ENCODE measurements around the gene CTBP1.

Gene CTBP1

DNA sequence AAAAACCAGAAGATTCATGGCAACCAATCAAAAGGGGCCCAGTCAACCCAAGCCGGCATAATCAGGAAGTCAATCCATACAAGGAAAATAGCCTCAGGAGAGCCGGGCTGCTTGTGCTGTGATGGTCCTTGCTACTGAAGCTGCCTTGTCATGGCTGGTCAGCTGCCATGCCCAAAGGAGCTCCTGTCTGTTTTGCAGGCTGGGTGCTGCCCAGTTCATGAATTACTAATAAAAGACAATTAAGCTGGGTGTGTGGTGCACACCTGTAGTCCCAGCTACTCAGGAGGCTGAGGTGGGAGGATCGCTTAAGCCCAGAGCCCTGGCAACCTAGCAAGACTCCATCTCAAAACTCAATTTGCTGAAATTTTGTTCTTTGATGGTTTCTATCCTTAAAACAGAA lies 16.0 kb upstream of the CTBP1 start:
- H3K4me1 ChIP-seq (ENCODE audit: control insufficient read depth, insufficient read depth, low read depth, low read length), result no peaks in the 10 kb centered on the region
- H2AK5ac ChIP-seq (ENCODE audit: low read length, severe bottlenecking), result no peak overlapping the region
- no peak overlapping the region for H4K8ac ChIP-seq (ENCODE audit: low read length)
- no peak overlapping the region for H4K91ac ChIP-seq (ENCODE audit: low read length)
- H3K14ac ChIP-seq (ENCODE audit: low read length in 2 of 2), result no peak overlapping the region
- H3K4me3 ChIP-seq (ENCODE audit: insufficient read depth in 1 of 2, low read depth in 1 of 2, low read length in 2 of 2), result no peak overlapping the region
- peaks cover 14% of the 10 kb centered on the region for H3K9me3 ChIP-seq (ENCODE audit: control insufficient read depth, low read length)
- H2AFZ ChIP-seq (ENCODE audit: low read depth, low read length), result no peak overlapping the region
- H2BK5ac ChIP-seq (ENCODE audit: low read depth, low read length, poor library complexity, severe bottlenecking), result no peak overlapping the region
- no peak overlapping the region for H2BK120ac ChIP-seq (ENCODE audit: low read depth, low read length)
- no peaks in the 10 kb centered on the region for H3K79me1 ChIP-seq (replicated peaks; ENCODE audit: low read length, poor library complexity, severe bottlenecking)
- H3K4me2 ChIP-seq (ENCODE audit: low read length, poor library complexity, severe bottlenecking), result no peak overlapping the region
- H2BK12ac ChIP-seq (ENCODE audit: low read length in 2 of 2), result no peak overlapping the region
- WGBS, result 95% methylated on average over 3 of the region's 3 CpGs
- no peak overlapping the region for H3K9ac ChIP-seq (ENCODE audit: low read length)
- no peaks in the 10 kb centered on the region for H3K27me3 ChIP-seq (ENCODE audit: control insufficient read depth in 1 of 2, insufficient read depth in 1 of 2, low read length in 2 of 2)
- H3K4ac ChIP-seq (ENCODE audit: low read depth in 1 of 2, low read length in 2 of 2), result no peak overlapping the region
- no peak for DNase-seq
- no peak overlapping the region for H3K18ac ChIP-seq (ENCODE audit: low read depth in 1 of 2, low read length in 2 of 2)
- H3K27ac ChIP-seq (ENCODE audit: low read length, poor library complexity, severe bottlenecking), result no peak overlapping the region
- peaks cover 3% of the 10 kb centered on the region in 2 experiments for H3K36me3 ChIP-seq (ENCODE audit: control insufficient read depth in 1 of 2, insufficient read depth in 2 of 2, low read depth in 1 of 2, low read length in 2 of 2)
- H3K23ac ChIP-seq (ENCODE audit: low read length in 2 of 2), result no peak overlapping the region
- no peak overlapping the region for H2BK15ac ChIP-seq (ENCODE audit: low read depth, poor library complexity, severe bottlenecking)

DNA sequence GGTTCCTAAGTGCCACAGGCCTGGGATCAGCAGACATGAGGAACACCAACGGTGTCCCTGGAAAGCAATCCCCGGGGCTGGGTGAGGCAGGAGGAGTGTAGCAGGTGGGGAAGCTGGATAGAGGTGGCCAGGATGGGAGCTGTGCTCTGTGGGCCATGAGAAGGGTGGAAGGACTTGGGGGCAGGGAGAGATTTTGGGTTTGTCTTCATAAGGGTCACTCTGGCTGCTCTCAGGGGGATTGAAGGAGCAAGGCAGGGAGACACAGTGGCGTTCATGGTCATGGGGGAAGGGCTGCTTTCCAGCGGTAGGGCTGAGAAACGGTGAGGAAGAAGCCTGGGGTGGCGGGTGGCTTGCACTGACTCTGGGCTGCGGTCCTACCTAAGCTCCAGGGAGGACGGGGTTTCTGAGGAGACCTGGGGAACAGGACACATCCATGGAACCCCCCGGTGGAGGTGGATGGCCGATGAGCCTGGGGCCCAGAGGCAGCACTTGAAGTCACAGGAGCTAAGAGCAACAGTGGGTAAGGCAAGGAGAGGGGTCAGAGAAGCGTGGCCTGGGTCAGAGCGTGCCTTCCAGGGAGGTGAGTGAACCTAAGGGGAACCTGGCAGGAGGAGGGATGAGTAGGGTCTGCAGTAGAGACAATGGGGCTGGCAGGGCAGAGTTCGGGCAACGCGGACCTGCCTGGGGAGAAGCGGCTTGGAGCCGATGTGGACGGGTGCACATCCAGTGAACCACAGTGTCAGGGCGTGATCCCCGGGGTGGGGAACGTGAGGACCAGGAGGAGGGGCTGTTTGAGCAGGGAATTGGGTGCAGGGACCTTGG lies 12.4 kb upstream of the CTBP1 start:
- Histone ChIP-seq H3K27ac (ENCODE audit: low read length, poor library complexity, severe bottlenecking) (no peak overlapping the region), H3K9me3 (ENCODE audit: control insufficient read depth, low read length) (peaks cover 21% of the 10 kb centered on the region), H4K91ac (ENCODE audit: low read length) (no peak overlapping the region), H2AK5ac (ENCODE audit: low read length, severe bottlenecking) (no peak overlapping the region), H3K4me3 (ENCODE audit: insufficient read depth in 1 of 2, low read depth in 1 of 2, low read length in 2 of 2) (no peak overlapping the region), H2AFZ (ENCODE audit: low read depth, low read length) (no peak overlapping the region), H3K4me2 (ENCODE audit: low read length, poor library complexity, severe bottlenecking) (no peak overlapping the region), H3K23ac (ENCODE audit: low read length in 2 of 2) (no peak overlapping the region), H3K18ac (ENCODE audit: low read depth in 1 of 2, low read length in 2 of 2) (no peak overlapping the region), H2BK5ac (ENCODE audit: low read depth, low read length, poor library complexity, severe bottlenecking) (no peak overlapping the region), H2BK15ac (ENCODE audit: low read depth, poor library complexity, severe bottlenecking) (no peak overlapping the region), H3K79me1 (replicated peaks; ENCODE audit: low read length, poor library complexity, severe bottlenecking) (no peaks in the 10 kb centered on the region), H3K9ac (ENCODE audit: low read length) (no peak overlapping the region), H3K4me1 (ENCODE audit: control insufficient read depth, insufficient read depth, low read depth, low read length) (no peaks in the 10 kb centered on the region), H4K8ac (ENCODE audit: low read length) (no peak overlapping the region), H2BK12ac (ENCODE audit: low read length in 2 of 2) (no peak overlapping the region), H3K36me3 (ENCODE audit: control insufficient read depth in 1 of 2, insufficient read depth in 2 of 2, low read depth in 1 of 2, low read length in 2 of 2) (peaks cover under 1 to 3% of the 10 kb centered on the region in 2 experiments), H3K4ac (ENCODE audit: low read depth in 1 of 2, low read length in 2 of 2) (no peak overlapping the region), H2BK120ac (ENCODE audit: low read depth, low read length) (no peak overlapping the region), H3K27me3 (ENCODE audit: control insufficient read depth in 1 of 2, insufficient read depth in 1 of 2, low read length in 2 of 2) (no peaks in the 10 kb centered on the region), H3K14ac (ENCODE audit: low read length in 2 of 2) (no peak overlapping the region)
- no peak for DNase-seq
- 93% methylated on average over 21 of the region's 21 CpGs for WGBS

DNA sequence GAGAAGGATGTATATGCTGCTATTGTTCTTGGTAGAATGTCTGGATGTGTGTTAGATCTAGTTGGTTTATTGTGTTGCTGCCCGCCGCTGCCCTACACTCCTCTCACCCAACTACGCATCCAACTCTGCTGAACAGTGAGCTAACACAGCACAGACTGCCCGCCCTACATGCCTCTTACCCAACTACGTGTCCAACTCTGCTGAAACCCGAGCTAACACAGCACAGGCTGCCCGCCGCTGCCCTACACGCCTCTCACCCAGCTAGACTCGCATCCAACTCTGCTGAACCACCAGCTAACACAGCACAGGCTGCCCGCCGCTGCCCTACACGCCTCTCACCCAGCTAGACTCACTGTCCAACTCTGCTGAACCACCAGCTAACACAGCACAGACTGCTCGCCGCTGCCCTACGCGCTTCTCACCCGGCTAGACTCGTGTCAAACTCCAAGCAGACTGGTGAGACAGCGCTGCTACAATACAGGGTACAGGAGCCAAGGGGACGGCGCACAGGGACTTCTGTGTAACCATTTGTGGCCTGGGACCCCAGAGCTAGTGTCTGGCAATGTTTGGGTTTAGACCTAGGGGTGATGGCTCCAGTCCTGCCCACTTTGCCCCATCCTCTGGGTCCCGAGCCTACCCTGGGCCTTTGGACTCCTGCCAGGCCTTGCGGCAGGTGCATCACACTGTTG lies 11.6 kb upstream of the CTBP1 start:
- Histone ChIP-seq H4K91ac (ENCODE audit: low read length) (no peak overlapping the region), H3K14ac (ENCODE audit: low read length in 2 of 2) (no peak overlapping the region), H3K27ac (ENCODE audit: low read length, poor library complexity, severe bottlenecking) (no peak overlapping the region), H3K18ac (ENCODE audit: low read depth in 1 of 2, low read length in 2 of 2) (no peak overlapping the region), H4K8ac (ENCODE audit: low read length) (no peak overlapping the region), H2BK12ac (ENCODE audit: low read length in 2 of 2) (no peak overlapping the region), H3K4me1 (ENCODE audit: control insufficient read depth, insufficient read depth, low read depth, low read length) (no peaks in the 10 kb centered on the region), H2BK120ac (ENCODE audit: low read depth, low read length) (no peak overlapping the region), H2AK5ac (ENCODE audit: low read length, severe bottlenecking) (no peak overlapping the region), H3K9me3 (ENCODE audit: control insufficient read depth, low read length) (peaks cover 28% of the 10 kb centered on the region), H2BK15ac (ENCODE audit: low read depth, poor library complexity, severe bottlenecking) (no peak overlapping the region), H3K79me1 (replicated peaks; ENCODE audit: low read length, poor library complexity, severe bottlenecking) (no peaks in the 10 kb centered on the region), H3K4ac (ENCODE audit: low read depth in 1 of 2, low read length in 2 of 2) (no peak overlapping the region), H3K36me3 (ENCODE audit: control insufficient read depth in 1 of 2, insufficient read depth in 2 of 2, low read depth in 1 of 2, low read length in 2 of 2) (peaks cover 0 to 3% of the 10 kb centered on the region in 2 experiments), H3K4me2 (ENCODE audit: low read length, poor library complexity, severe bottlenecking) (no peak overlapping the region), H3K4me3 (ENCODE audit: insufficient read depth in 1 of 2, low read depth in 1 of 2, low read length in 2 of 2) (no peak overlapping the region), H3K23ac (ENCODE audit: low read length in 2 of 2) (no peak overlapping the region), H3K9ac (ENCODE audit: low read length) (no peak overlapping the region), H2AFZ (ENCODE audit: low read depth, low read length) (no peak overlapping the region), H2BK5ac (ENCODE audit: low read depth, low read length, poor library complexity, severe bottlenecking) (no peak overlapping the region), H3K27me3 (ENCODE audit: control insufficient read depth in 1 of 2, insufficient read depth in 1 of 2, low read length in 2 of 2) (no peaks in the 10 kb centered on the region)
- WGBS, result 92% methylated on average over 24 of the region's 24 CpGs
- no peak for DNase-seq

DNA sequence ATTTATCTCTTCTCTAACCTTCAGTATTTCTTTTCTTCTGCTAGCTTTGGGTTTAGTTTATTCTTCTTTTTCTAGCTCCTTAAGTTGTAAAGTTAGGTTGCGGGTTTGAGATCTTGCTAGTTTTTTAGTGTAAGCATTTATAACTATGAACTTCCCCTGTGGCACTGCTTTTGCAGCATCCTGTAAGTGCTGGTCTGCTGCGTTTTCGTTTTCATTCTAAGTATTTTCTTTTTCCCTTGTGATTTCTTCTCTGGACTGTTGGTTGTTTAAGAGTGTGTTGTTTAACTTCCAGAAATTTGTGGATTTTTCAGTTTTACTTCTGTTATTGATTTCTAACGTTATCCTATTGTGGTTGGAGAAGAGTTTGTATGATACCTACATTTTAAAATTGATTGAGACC lies 11.0 kb upstream of the CTBP1 start:
- WGBS, result 92% methylated on average over 4 of the region's 4 CpGs
- H3K79me1 ChIP-seq (replicated peaks; ENCODE audit: low read length, poor library complexity, severe bottlenecking), result peaks cover 2% of the 10 kb centered on the region
- no peak overlapping the region for H2AK5ac ChIP-seq (ENCODE audit: low read length, severe bottlenecking)
- H2BK5ac ChIP-seq (ENCODE audit: low read depth, low read length, poor library complexity, severe bottlenecking), result no peak overlapping the region
- H4K8ac ChIP-seq (ENCODE audit: low read length), result no peak overlapping the region
- no peak overlapping the region for H3K4me3 ChIP-seq (ENCODE audit: insufficient read depth in 1 of 2, low read depth in 1 of 2, low read length in 2 of 2)
- no peak overlapping the region for H3K27ac ChIP-seq (ENCODE audit: low read length, poor library complexity, severe bottlenecking)
- no peak overlapping the region for H3K18ac ChIP-seq (ENCODE audit: low read depth in 1 of 2, low read length in 2 of 2)
- no peak overlapping the region for H3K9ac ChIP-seq (ENCODE audit: low read length)
- H3K4me1 ChIP-seq (ENCODE audit: control insufficient read depth, insufficient read depth, low read depth, low read length), result no peaks in the 10 kb centered on the region
- H4K91ac ChIP-seq (ENCODE audit: low read length), result no peak overlapping the region
- H2BK12ac ChIP-seq (ENCODE audit: low read length in 2 of 2), result no peak overlapping the region
- H2BK15ac ChIP-seq (ENCODE audit: low read depth, poor library complexity, severe bottlenecking), result no peak overlapping the region
- H3K9me3 ChIP-seq (ENCODE audit: control insufficient read depth, low read length), result peaks cover 32% of the 10 kb centered on the region
- H3K14ac ChIP-seq (ENCODE audit: low read length in 2 of 2), result no peak overlapping the region
- H3K23ac ChIP-seq (ENCODE audit: low read length in 2 of 2), result no peak overlapping the region
- no peak overlapping the region for H2AFZ ChIP-seq (ENCODE audit: low read depth, low read length)
- H2BK120ac ChIP-seq (ENCODE audit: low read depth, low read length), result no peak overlapping the region
- H3K36me3 ChIP-seq (ENCODE audit: control insufficient read depth in 1 of 2, insufficient read depth in 2 of 2, low read depth in 1 of 2, low read length in 2 of 2), result no peaks in the 10 kb centered on the region
- DNase-seq, result no peak
- H3K4ac ChIP-seq (ENCODE audit: low read depth in 1 of 2, low read length in 2 of 2), result no peak overlapping the region
- H3K4me2 ChIP-seq (ENCODE audit: low read length, poor library complexity, severe bottlenecking), result no peak overlapping the region
- H3K27me3 ChIP-seq (ENCODE audit: control insufficient read depth in 1 of 2, insufficient read depth in 1 of 2, low read length in 2 of 2), result no peaks in the 10 kb centered on the region

All from mesenchymal stem cell (in vitro differentiated cells and primary cell).